ENCODE results near the gene SF3A1.
A peak's percentile ranks its signal among the peaks of the same experiment; 100 is the strongest.

The SF3A1 gene

GRCh38 chr22:30386608-30386959 is 29.9 kb upstream of the SF3A1 start:
- no peaks in the 10 kb centered on the region for H3K27me3 ChIP-seq (ENCODE audit: control insufficient read depth in 5 of 5, insufficient read depth in 4 of 5, low read length in 5 of 5)
- peak overlapping the region; percentile 42 to 80 (median 76) for H3K4me3 ChIP-seq (ENCODE audit: low read depth in 1 of 5, low read length in 5 of 5)
- H3K36me3 ChIP-seq (ENCODE audit: control insufficient read depth in 5 of 5, insufficient read depth in 5 of 5, low read length in 5 of 5): peaks cover 0 to 25% (median 18%) of the 10 kb centered on the region in 5 donors
- peaks cover 0 to 17% (median 12%) of the 10 kb centered on the region in 5 donors for H3K4me1 ChIP-seq (ENCODE audit: control insufficient read depth in 5 of 5, insufficient read depth in 5 of 5, low read length in 5 of 5)
- peak overlapping the region in 3 of 5 donors; percentile 59 to 68 (median 62) for H3K9ac ChIP-seq (ENCODE audit: low read length in 5 of 5)
- H3K27ac ChIP-seq (ENCODE audit: low read depth, low read length): no peak overlapping the region
- H3K9me3 ChIP-seq (ENCODE audit: control insufficient read depth in 5 of 5, low read length in 5 of 5): peaks cover 0 to 6% (median 0%) of the 10 kb centered on the region in 5 donors

- Histone ChIP-seq H3K27me3 (ENCODE audit: control insufficient read depth in 5 of 5, insufficient read depth in 4 of 5, low read length in 5 of 5) (no peaks in the 10 kb centered on the region), H3K36me3 (ENCODE audit: control insufficient read depth in 5 of 5, insufficient read depth in 5 of 5, low read length in 5 of 5) (peaks cover 0 to 31% (median 22%) of the 10 kb centered on the region in 5 donors), H3K27ac (ENCODE audit: low read depth, low read length) (no peak overlapping the region), H3K4me1 (ENCODE audit: control insufficient read depth in 5 of 5, insufficient read depth in 5 of 5, low read length in 5 of 5) (peaks cover 0 to 17% (median 12%) of the 10 kb centered on the region in 5 donors), H3K9me3 (ENCODE audit: control insufficient read depth in 5 of 5, low read length in 5 of 5) (peaks cover 0 to 4% (median 0%) of the 10 kb centered on the region in 5 donors), H3K4me3 (ENCODE audit: low read depth in 1 of 5, low read length in 5 of 5) (peak overlapping the region in 2 of 5 donors; percentile 18 to 73), H3K9ac (ENCODE audit: low read length in 5 of 5) (peak overlapping the region in 2 of 5 donors; percentile 62 to 68)
Observed at GRCh38 chr22:30385942-30386341, 29.2 kb upstream of the SF3A1 start.

- H3K36me3 ChIP-seq (ENCODE audit: control insufficient read depth in 5 of 5, insufficient read depth in 5 of 5, low read length in 5 of 5): peaks cover 0 to 51% (median 40%) of the 10 kb centered on the region in 5 donors
- peaks cover 0 to 17% (median 12%) of the 10 kb centered on the region in 5 donors for H3K4me1 ChIP-seq (ENCODE audit: control insufficient read depth in 5 of 5, insufficient read depth in 5 of 5, low read length in 5 of 5)
- H3K4me3 ChIP-seq (ENCODE audit: low read depth in 1 of 5, low read length in 5 of 5): no peak overlapping the region
- H3K9me3 ChIP-seq (ENCODE audit: control insufficient read depth in 5 of 5, low read length in 5 of 5): no peaks in the 10 kb centered on the region
- H3K27ac ChIP-seq (ENCODE audit: low read depth, low read length): no peak overlapping the region
- no peak overlapping the region for H3K9ac ChIP-seq (ENCODE audit: low read length in 5 of 5)
- no peaks in the 10 kb centered on the region for H3K27me3 ChIP-seq (ENCODE audit: control insufficient read depth in 5 of 5, insufficient read depth in 4 of 5, low read length in 5 of 5)
Observed at GRCh38 chr22:30383061-30383460, 26.4 kb upstream of the SF3A1 start.

DNA sequence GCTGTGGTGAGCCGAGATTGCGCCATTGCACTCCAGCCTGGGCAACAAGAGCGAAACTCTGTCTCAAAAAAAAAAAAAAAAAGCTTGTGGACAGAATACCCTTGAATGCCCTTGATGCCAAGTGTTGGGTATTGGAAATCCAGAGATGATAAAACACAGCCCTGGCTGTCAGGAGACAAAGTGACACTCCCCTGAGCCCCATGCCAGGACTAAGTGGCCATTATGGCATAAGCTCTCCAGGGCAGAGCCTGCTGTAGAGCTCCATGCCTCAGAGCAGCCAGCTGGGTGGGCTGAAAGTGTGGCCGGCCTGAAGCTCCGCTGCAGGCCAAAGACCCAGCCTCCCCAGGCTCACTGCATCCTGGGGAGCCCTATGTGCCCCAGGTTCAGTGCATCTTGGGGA is 25.6 kb upstream of the SF3A1 start:
- Histone ChIP-seq H3K36me3 (ENCODE audit: control insufficient read depth in 5 of 5, insufficient read depth in 5 of 5, low read length in 5 of 5) (peaks cover 0 to 56% (median 42%) of the 10 kb centered on the region in 5 donors), H3K9ac (ENCODE audit: low read length in 5 of 5) (no peak overlapping the region), H3K4me3 (ENCODE audit: low read depth in 1 of 5, low read length in 5 of 5) (no peak overlapping the region), H3K27ac (ENCODE audit: low read depth, low read length) (no peak overlapping the region), H3K27me3 (ENCODE audit: control insufficient read depth in 5 of 5, insufficient read depth in 4 of 5, low read length in 5 of 5) (no peaks in the 10 kb centered on the region), H3K9me3 (ENCODE audit: control insufficient read depth in 5 of 5, low read length in 5 of 5) (no peaks in the 10 kb centered on the region), H3K4me1 (ENCODE audit: control insufficient read depth in 5 of 5, insufficient read depth in 5 of 5, low read length in 5 of 5) (peaks cover 0 to 13% (median 9%) of the 10 kb centered on the region in 5 donors)

- Histone ChIP-seq H3K27ac (ENCODE audit: low read depth, low read length) (no peak overlapping the region), H3K27me3 (ENCODE audit: control insufficient read depth in 5 of 5, insufficient read depth in 4 of 5, low read length in 5 of 5) (no peaks in the 10 kb centered on the region), H3K9ac (ENCODE audit: low read length in 5 of 5) (no peak overlapping the region), H3K4me1 (ENCODE audit: control insufficient read depth in 5 of 5, insufficient read depth in 5 of 5, low read length in 5 of 5) (peaks cover 0 to 7% (median 4%) of the 10 kb centered on the region in 5 donors), H3K9me3 (ENCODE audit: control insufficient read depth in 5 of 5, low read length in 5 of 5) (no peaks in the 10 kb centered on the region), H3K4me3 (ENCODE audit: low read depth in 1 of 5, low read length in 5 of 5) (no peak overlapping the region), H3K36me3 (ENCODE audit: control insufficient read depth in 5 of 5, insufficient read depth in 5 of 5, low read length in 5 of 5) (peaks cover 0 to 62% (median 44%) of the 10 kb centered on the region in 5 donors)
Observed at GRCh38 chr22:30381264-30381663, 24.6 kb upstream of the SF3A1 start.

DNA sequence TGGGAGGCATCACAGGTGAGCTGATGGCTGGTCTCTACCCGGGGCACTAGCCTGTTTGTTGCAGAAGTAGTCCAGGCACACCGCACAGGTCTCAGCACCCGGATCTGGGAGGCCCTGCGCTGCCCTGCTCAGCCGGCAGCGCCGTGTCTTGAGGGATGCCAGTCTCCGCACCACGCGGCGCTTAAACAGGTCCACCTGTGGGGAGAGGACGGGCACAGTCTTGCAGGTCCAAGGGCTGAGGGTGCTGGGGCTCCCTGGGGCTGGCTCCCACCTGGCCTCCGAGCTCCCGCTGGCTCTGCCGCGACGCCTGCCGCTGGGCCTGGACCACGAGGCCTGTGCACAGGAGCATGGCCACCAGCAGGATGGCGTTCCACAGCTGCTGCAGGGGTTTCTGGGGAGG is 23.3 kb upstream of the SF3A1 start:
- Histone ChIP-seq H3K36me3 (ENCODE audit: control insufficient read depth in 5 of 5, insufficient read depth in 5 of 5, low read length in 5 of 5) (peaks cover 0 to 62% (median 44%) of the 10 kb centered on the region in 5 donors), H3K27ac (ENCODE audit: low read depth, low read length) (no peak overlapping the region), H3K4me3 (ENCODE audit: low read depth in 1 of 5, low read length in 5 of 5) (no peak overlapping the region), H3K27me3 (ENCODE audit: control insufficient read depth in 5 of 5, insufficient read depth in 4 of 5, low read length in 5 of 5) (no peaks in the 10 kb centered on the region), H3K9me3 (ENCODE audit: control insufficient read depth in 5 of 5, low read length in 5 of 5) (no peaks in the 10 kb centered on the region), H3K4me1 (ENCODE audit: control insufficient read depth in 5 of 5, insufficient read depth in 5 of 5, low read length in 5 of 5) (peaks cover 0 to 4% (median 0%) of the 10 kb centered on the region in 5 donors), H3K9ac (ENCODE audit: low read length in 5 of 5) (no peak overlapping the region)

GRCh38 chr22:30375312-30375849 is 18.7 kb upstream of the SF3A1 start:
- Histone ChIP-seq H3K27ac (ENCODE audit: low read depth, low read length) (no peak overlapping the region), H3K9me3 (ENCODE audit: control insufficient read depth in 5 of 5, low read length in 5 of 5) (no peaks in the 10 kb centered on the region), H3K27me3 (ENCODE audit: control insufficient read depth in 5 of 5, insufficient read depth in 4 of 5, low read length in 5 of 5) (no peaks in the 10 kb centered on the region), H3K4me1 (ENCODE audit: control insufficient read depth in 5 of 5, insufficient read depth in 5 of 5, low read length in 5 of 5) (peaks cover 0 to 12% (median 10%) of the 10 kb centered on the region in 5 donors), H3K36me3 (ENCODE audit: control insufficient read depth in 5 of 5, insufficient read depth in 5 of 5, low read length in 5 of 5) (peaks cover 0 to 25% (median 19%) of the 10 kb centered on the region in 5 donors), H3K9ac (ENCODE audit: low read length in 5 of 5) (peak overlapping the region in 1 of 5 donors; percentile 9), H3K4me3 (ENCODE audit: low read depth in 1 of 5, low read length in 5 of 5) (no peak overlapping the region)

DNA sequence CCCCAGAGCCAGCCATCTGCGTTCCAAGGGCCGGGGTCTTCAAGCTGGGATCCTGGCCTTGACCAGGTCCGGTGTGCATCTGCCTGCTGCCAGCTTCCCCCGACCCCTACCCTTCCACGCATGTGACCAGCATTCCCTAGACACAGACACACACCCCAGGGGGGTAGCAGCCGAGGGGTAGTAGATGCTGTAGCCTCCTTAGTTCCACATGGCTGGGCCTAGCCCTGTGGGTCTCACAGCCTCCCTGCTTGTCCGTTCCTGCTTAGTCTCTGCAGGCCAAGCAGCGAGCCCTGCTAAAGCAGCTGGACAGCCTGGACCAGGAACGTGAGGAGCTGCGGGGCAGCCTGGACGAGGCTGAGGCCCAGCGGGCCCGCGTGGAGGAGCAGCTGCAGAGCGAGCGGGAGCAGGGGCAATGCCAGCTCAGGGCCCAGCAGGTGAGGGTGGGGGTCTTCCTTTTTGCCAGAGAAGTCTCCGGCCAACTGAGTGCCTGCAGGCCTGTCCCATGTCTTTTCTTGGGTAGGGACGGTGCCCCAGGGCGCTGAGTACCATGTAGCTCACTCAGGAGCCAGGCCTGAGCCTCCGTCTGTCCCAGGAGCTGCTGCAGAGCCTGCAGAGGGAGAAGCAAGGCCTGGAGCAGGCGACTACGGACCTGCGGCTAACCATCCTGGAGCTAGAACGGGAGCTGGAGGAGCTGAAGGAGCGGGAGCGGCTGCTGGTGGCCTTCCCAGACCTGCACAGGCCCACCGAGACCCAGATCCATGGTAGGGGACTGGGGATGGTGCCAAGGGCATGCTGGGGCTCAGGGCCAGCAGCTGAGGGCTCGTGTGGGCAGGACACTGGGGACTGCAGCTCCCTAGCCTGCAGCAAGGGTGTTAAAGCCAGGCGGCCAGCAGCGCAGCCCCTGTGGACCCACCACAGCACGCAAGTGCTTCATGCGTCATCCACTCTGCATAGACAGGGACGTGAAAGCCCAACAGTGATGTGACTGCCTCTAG is 16.9 kb upstream of the SF3A1 start:
- H3K27me3 ChIP-seq (ENCODE audit: control insufficient read depth in 5 of 5, insufficient read depth in 4 of 5, low read length in 5 of 5): no peaks in the 10 kb centered on the region
- H3K9ac ChIP-seq (ENCODE audit: low read length in 5 of 5): no peak overlapping the region
- H3K36me3 ChIP-seq (ENCODE audit: control insufficient read depth in 5 of 5, insufficient read depth in 5 of 5, low read length in 5 of 5): peaks cover 0 to 10% (median 3%) of the 10 kb centered on the region in 5 donors
- no peak overlapping the region for H3K27ac ChIP-seq (ENCODE audit: low read depth, low read length)
- no peak overlapping the region for H3K4me3 ChIP-seq (ENCODE audit: low read depth in 1 of 5, low read length in 5 of 5)
- no peaks in the 10 kb centered on the region for H3K9me3 ChIP-seq (ENCODE audit: control insufficient read depth in 5 of 5, low read length in 5 of 5)
- peaks cover 0 to 12% (median 10%) of the 10 kb centered on the region in 5 donors for H3K4me1 ChIP-seq (ENCODE audit: control insufficient read depth in 5 of 5, insufficient read depth in 5 of 5, low read length in 5 of 5)

- Histone ChIP-seq H3K36me3 (ENCODE audit: control insufficient read depth in 5 of 5, insufficient read depth in 5 of 5, low read length in 5 of 5) (peaks cover 0 to 10% (median 3%) of the 10 kb centered on the region in 5 donors), H3K9ac (ENCODE audit: low read length in 5 of 5) (no peak overlapping the region), H3K27me3 (ENCODE audit: control insufficient read depth in 5 of 5, insufficient read depth in 4 of 5, low read length in 5 of 5) (no peaks in the 10 kb centered on the region), H3K4me3 (ENCODE audit: low read depth in 1 of 5, low read length in 5 of 5) (no peak overlapping the region), H3K9me3 (ENCODE audit: control insufficient read depth in 5 of 5, low read length in 5 of 5) (no peaks in the 10 kb centered on the region), H3K4me1 (ENCODE audit: control insufficient read depth in 5 of 5, insufficient read depth in 5 of 5, low read length in 5 of 5) (peaks cover 0 to 12% (median 10%) of the 10 kb centered on the region in 5 donors), H3K27ac (ENCODE audit: low read depth, low read length) (no peak overlapping the region)
Observed at GRCh38 chr22:30372915-30373314, 16.2 kb upstream of the SF3A1 start.

DNA sequence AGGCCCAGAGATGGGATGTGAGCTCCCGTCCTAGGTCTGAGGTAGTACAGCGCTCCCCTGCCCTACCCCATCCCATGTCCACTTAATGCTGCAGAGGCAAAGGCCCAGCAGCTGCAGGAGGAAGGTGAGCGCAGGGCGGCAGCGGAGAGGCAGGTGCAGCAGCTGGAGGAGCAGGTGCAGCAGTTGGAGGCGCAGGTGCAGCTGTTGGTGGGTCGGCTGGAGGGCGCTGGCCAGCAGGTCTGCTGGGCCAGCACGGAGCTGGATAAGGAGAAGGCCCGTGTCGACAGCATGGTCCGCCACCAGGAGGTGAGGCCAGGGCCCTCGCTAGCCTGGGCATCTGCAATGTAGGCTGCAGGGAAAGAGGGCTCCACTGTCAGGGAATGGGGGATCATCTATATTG is 15.3 kb upstream of the SF3A1 start:
- no peak overlapping the region for H3K27ac ChIP-seq (ENCODE audit: low read depth, low read length)
- no peak overlapping the region for H3K4me3 ChIP-seq (ENCODE audit: low read depth in 1 of 5, low read length in 5 of 5)
- H3K27me3 ChIP-seq (ENCODE audit: control insufficient read depth in 5 of 5, insufficient read depth in 4 of 5, low read length in 5 of 5): no peaks in the 10 kb centered on the region
- peak overlapping the region in 1 of 5 donors; percentile 28 for H3K9ac ChIP-seq (ENCODE audit: low read length in 5 of 5)
- H3K9me3 ChIP-seq (ENCODE audit: control insufficient read depth in 5 of 5, low read length in 5 of 5): no peaks in the 10 kb centered on the region
- H3K36me3 ChIP-seq (ENCODE audit: control insufficient read depth in 5 of 5, insufficient read depth in 5 of 5, low read length in 5 of 5): peaks cover 0 to 2% (median 0%) of the 10 kb centered on the region in 5 donors
- H3K4me1 ChIP-seq (ENCODE audit: control insufficient read depth in 5 of 5, insufficient read depth in 5 of 5, low read length in 5 of 5): peaks cover 0 to 12% (median 10%) of the 10 kb centered on the region in 5 donors
